GM21717 (cell line): ENCODE measurements around the gene C4orf17.
"Not testable (repeated sequence)": the region's sequence is repeated elsewhere in the genome, so short reads cannot be mapped to it uniquely, and the experiment has no call there.

ENCODE experiments used
- ATAC-seq: cut with Tn5 transposase; IDR thresholded peaks from one replicate; pipeline ENCODE4 v1.9.1; 2021; ENCODE audit warnings: mild to moderate bottlenecking, moderate library complexity; ENCODE audit not compliant: unreplicated experiment

Gene C4orf17

GRCh38 chr4:99510721-99511120, at the start of gene C4orf17:
Gene C4orf17 (plus strand): TSS chr4:99511021. CDS start chr4:99513082, 2,061 bp downstream.
- ATAC-seq: no peak

DNA sequence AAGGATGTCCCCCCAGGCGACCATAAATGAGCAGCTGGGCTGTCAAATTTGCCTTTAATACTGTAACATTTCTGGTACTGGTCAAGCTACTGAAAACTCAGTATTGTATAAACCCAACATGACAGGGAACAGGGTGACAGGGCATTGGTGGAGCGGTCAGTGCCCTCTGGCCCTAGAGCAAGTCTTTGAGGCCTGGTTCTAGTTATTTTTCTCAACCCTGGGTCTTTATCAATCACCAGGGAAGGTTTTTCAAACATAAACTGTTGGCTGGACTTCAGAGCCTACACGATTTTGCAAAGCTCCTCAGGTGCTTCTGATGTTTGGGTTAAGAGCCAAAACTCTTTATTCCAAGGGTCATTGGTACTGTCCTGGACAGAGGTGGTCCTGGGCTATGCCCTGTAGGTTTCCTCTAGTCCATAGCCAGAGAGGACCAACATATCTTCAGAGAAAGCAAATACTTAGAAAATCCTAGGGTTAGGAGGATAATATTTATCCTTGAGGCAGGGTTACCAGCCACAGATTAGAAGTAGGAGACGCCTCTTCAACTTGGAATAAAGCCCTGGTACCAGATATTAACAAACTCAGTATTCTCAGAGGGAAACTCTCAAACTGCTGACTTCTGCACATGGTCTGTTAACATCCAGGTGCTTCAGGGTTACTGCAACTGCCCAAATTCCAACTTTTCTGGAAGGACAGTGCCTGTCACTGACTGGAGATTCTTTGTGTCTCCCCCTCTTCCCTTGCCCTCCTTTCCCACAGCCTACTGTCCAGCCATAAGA, 49.0 kb upstream of the C4orf17 start:
- no peak for ATAC-seq

GRCh38 chr4:99462875-99463464, 47.9 kb upstream of the C4orf17 start:
- ATAC-seq: peak; percentile 93

- ATAC-seq: no peak
Observed at GRCh38 chr4:99463566-99463965, 47.3 kb upstream of the C4orf17 start.

GRCh38 chr4:99467887-99468286, 42.9 kb upstream of the C4orf17 start:
- ATAC-seq: no peak

GRCh38 chr4:99468889-99469288, 41.9 kb upstream of the C4orf17 start:
- no peak for ATAC-seq

DNA sequence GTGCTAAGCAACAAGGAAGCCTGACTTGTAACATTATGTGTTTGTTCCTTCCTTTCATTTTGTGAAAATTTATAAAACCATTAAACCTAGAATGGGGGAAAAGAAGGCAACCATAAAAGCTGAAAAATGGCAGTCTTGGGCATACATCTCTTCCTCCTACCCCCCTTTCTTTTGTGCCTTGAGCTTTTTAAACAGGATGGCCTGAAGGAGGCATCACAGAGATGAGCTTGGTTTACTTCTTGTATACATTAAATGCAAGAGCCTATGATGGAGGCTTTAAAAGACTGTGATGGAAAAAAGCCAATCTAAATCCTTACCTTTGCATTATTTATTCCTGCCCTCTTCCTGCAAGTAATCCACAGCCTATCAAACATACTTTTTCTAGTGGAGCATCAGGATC, 39.5 kb upstream of the C4orf17 start:
- ATAC-seq: no peak

DNA sequence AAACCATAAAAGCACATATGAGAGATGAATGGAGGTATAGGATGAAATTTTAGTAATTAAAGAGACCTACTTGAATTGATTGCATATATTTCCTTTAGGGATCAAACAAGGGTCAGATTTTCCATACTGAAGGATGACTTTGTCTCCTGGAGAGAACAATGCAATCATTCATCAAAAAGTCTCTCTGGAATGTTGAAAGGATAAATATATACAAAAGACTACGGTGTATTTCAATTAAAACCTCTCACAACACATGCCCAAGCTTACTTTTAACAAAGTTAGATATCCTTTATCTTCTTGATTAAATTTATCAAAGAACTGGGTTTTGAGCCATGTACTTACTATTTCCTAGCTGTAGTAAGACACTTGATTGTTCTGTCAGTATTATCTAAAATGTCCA, 38.9 kb upstream of the C4orf17 start:
- ATAC-seq: no peak

DNA sequence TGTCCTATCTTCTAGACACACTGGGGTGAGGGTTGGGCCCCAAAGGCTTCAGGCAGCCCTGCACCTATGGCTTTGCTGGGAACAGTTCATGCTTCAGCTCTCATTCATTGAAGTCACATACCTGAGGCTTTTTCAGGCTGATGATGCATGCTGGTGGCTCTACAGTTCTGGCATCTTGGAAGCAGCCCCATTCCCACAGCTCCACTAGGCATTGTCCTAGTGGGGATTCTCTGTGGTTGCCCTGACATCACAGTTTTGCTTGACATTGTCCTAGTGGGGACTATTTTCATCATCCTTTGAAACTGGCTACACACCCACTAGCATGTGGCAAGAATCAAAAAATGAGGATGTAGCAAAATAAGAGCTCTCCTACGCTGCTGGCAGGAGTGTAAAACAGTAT, 37.7 kb upstream of the C4orf17 start:
- ATAC-seq: no peak

GRCh38 chr4:99483636-99484035, 27.2 kb upstream of the C4orf17 start:
- ATAC-seq: no peak

DNA sequence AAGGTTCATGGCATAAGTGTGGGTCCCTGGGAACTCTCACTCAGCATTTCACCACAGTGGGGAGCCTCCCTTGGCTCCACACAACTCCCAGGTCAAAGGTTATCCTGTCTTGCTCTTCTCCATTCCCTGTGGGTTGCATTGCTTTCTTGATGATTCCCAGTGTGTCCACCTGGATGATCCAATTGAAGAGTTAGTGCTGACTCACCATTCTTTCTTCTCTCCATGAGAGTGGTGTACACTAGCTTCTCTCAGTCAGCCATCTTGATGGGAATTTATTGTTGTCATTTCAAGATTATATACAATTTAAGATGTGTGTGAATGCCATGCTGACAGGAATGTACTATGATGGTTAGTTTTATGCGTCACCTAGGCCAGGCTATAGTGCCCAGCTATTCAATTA, 25.6 kb upstream of the C4orf17 start:
- ATAC-seq: no peak

DNA sequence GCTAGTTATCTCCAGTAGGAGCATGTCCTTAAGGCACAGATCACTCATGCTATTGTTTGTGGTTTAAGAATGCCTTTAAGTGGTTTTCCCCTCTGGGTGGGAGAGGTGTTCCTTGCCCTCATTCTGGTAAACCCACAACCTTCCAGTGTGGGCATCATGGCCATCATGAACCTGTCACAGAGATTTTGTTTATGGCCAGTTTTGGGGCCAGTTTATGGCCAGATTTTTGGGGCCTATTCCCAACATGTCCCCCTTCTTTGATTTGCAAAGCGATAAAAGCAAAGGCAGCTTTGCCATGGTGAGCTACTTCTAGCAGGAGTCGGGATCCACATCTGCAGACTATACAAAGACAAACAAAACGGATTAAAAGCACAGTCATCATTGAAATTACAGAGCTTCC, 24.2 kb upstream of the C4orf17 start:
- not testable (repeated sequence) for ATAC-seq

DNA sequence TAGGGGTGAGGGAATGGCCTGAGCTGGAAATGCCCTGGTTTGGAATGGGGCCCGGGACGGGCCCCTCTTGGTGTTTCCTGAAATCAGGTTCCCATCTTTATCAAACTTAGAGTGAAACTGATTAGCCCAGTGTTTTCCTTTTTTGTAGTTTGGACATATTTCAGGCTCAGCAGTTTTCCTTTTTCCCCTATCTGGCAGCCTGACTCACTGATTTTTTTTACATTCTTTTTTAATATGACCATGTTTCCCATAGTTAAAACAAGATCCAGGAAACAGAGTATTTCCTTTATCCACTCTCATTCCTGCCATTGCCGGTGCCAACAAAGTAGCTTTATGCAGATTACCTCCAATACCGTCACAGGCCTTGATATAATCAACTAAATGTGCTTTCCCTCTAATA, 20.5 kb upstream of the C4orf17 start:
- ATAC-seq: no peak

GRCh38 chr4:99504804-99505502, 5.9 kb upstream of the C4orf17 start:
- no peak for ATAC-seq

GRCh38 chr4:99506781-99507180, 4.0 kb upstream of the C4orf17 start:
- no peak for ATAC-seq

GRCh38 chr4:99507349-99507748, 3.5 kb upstream of the C4orf17 start:
- ATAC-seq: no peak

DNA sequence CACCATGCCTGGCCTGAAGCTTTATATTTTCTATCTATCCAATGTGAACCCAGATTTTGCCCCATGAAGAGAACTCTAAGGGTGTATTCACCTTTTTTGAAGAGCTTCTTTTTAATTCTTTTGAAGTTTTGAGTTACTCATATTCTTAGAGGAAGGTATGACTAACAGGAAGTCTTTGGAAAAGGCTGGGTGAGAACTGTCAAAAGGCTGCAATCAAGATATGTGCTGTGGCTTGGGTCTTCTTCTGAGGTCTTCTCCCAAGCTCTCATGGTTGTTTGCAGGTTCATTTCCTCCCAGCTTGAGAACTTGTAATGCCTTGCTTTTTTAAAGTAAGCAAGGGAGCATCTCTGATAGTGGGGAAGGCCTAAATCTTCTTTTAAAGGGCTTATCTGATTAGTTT, 3.1 kb upstream of the C4orf17 start:
- ATAC-seq: no peak

- ATAC-seq: no peak
Observed at GRCh38 chr4:99518601-99519295, 7.9 kb downstream of the C4orf17 start.

DNA sequence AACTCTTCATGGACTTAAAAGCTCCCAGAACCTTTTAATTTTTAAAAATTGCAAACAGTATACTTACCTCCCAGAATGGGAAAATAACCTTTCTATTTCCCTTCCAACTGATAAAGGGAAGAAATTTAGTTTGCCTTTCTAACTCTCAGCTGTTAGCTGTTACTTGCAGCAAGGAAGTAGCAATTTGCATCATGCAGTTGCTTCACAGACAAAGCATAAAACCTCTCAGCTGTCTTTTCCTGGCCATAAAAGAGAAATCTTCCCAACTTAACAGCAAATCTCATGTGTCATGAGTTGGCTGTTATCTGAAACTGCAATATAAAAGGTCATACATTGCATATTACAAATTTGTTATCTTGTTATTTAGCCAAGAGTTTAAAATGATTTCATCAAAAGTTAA, 18.4 kb downstream of the C4orf17 start:
- no peak for ATAC-seq

GRCh38 chr4:99529956-99530355, 19.1 kb downstream of the C4orf17 start:
- no peak for ATAC-seq

DNA sequence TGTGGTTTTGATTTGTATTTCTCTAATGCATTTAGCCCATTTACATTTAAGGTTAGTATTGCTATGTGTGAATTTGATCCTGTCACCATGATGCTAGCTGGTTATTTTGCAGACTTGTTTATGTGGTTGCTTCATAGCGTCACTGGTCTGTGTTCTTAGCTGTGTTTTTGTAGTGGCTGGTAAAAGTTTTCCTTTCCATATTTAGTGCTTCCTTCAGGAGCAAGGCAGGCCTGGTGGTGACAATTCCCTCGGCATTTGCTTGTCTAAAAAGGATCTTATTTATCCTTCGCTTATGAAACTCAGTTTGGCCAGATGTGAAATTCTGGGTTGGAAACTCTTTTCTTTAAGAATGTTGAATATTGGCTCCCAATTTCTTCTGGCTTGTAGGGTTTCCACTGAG, 23.9 kb downstream of the C4orf17 start:
- ATAC-seq: not testable (repeated sequence)
